ENCODE results near the gene ZBTB20.

ZBTB20 gene

GRCh38 chr3:114452937-114453336, 694.2 kb downstream of the ZBTB20 start:
- no peak for DNase-seq

DNA sequence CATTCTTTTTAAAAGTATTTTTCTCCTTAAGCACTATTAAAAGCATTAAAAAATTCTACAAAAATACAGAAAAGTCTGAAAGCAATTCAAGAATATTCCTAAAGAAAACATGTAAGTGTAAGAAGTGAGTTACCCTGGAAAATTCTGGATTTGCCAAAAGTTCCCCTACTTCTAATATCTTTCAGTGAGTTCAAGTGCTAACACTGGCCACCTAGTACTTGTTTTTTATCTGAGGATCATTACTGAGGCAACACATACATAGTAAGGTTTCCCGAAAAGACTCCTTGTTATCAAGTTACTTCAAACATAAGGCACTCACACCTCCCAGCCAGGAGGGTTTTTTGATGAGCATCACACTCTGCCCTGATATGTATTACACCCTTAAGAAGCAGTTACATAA, 694.8 kb downstream of the ZBTB20 start:
- DNase-seq, result no peak

DNA sequence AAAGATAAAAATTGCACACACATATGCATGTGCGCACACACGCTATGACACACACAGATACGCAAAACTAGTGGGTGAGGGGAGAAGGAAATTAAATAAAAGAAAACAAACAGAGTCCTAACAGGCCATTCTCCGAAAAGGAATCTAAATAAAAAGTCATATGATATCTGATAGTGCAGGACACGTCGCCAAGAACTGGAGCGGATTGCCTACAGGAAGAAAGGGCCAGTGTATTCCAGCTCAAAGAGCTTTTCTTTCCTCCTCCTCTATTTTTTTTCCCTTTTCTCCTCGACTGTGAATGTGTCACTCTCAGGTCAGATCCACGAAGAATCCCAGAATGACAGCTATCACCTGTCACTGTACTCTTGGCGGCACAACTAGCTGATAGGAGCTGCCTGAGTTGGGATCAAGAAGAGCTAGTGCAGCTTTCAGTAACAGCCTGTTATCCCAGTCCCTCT, 695.5 kb downstream of the ZBTB20 start:
- no peak for DNase-seq

- no peak for DNase-seq
Measured at GRCh38 chr3:114451051-114451451, 696.0 kb downstream of the ZBTB20 start.

GRCh38 chr3:114450008-114450596, 697.0 kb downstream of the ZBTB20 start:
- no peak for DNase-seq

DNA sequence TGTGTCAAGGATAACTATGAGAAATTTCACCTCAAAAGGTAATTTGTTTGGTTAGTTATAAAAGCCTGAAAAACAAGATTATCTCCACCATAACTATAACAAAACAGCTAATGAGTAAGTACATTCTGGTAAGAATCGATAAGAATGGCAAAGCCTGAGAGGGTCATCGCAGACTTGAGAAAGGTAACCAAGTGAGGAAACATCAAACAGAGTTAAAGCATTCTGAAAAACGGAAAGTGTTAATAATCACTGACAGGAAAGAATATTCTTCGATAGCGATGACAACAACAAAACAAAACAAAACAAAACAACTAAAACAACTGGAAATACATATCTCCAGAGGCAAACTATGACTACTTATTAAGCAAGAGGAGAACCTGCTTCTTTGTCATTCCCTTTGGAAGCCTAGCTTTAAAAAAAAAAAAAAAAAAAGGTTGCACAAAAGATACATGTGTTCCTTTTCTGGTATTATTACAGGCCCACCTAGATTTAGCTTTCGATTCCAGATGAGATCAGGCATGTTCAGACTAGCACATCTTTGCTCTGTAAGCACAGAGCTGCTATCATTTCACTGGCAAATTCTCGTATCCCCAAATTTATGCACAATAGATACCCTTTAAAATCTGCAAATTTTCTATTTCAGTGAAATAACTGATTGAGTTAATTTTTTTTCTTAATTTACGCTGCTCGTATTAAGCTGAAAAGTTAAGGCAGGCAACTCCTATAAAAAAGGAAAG, 697.6 kb downstream of the ZBTB20 start:
- no peak for DNase-seq

DNA sequence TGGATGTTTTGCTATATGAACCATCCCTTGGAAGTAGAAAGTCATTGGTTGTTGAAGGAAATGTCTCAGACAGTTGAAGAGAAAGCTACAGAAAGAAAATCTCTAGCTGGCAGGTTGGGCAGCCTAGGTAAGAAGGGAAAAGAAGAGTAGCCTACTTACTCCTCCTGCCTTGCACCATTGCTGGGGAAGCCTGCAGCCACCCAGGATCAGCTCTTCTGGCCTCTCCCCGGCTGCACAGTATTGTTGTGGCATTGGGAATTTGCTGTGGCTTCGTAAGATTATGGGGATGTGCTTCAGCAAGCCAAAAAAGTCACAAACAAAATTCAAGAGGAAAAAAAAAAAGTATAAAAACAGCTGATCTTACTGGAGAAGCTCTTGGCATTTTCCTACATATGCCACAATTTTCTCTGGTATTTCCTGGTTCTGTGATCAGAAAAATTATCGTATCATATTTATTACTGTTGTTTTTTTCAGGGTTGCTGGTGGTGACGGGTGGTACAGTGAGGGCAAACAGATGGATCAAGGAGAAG, 699.1 kb downstream of the ZBTB20 start:
- DNase-seq, result no peak

DNA sequence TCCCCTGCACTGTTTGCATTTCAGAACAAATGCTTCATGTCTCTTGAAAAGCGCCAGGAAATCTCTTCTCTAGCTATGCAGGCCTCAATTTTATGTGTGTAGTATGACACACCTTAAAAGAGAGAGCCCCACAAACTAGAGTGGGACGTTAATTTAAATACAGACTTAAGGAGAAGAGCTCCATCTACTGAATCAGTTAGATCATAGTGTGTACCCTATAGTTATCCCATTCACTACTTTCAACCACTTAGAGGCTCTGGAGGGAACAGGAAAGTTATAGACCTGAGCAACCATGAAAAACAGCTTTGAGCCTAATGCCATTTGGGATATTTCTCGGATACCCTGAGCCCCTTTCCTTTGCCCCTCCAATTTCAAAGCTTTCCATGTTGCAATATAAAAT, 699.5 kb downstream of the ZBTB20 start:
- no peak for DNase-seq

DNA sequence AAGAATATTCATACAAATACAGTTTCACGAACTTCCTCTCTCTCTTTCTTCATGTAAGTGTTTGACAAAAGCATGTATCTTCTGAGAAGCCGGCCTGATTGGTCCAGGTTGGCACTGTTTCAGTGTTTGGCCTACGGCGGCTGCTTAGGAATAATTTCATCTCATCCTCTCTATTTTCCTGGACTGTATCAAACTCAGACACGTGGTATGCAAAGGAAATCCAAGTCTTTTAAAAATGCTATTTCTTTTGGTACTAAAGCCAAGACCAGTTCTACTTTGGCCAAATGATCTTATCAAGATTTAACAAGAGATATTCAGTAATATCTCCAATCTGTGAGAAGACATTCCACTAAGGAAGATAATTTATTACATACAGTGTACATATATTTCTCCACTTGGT, 700.5 kb downstream of the ZBTB20 start:
- no peak for DNase-seq

GRCh38 chr3:114445233-114445632, 701.9 kb downstream of the ZBTB20 start:
- no peak for DNase-seq

GRCh38 chr3:114444216-114444615, 702.9 kb downstream of the ZBTB20 start:
- DNase-seq, result no peak

DNA sequence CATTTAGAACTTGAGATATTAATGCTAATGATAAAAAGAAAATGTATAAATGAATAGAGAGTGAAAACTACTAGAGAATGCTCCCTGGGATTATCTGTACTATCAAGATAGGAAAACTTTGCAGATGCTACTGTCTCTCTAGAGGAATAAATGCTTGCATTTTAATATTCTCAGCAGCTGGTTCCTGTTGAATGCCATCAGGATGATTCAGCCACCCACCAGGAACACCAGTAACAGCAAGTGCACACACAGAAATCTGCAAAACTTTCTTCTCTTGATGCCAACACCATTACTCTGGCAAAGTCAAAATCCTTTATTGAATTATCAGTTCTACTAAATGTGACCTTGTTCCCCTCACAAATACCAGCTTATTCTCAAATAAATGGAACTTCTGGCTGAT, 704.8 kb downstream of the ZBTB20 start:
- DNase-seq, result no peak

DNA sequence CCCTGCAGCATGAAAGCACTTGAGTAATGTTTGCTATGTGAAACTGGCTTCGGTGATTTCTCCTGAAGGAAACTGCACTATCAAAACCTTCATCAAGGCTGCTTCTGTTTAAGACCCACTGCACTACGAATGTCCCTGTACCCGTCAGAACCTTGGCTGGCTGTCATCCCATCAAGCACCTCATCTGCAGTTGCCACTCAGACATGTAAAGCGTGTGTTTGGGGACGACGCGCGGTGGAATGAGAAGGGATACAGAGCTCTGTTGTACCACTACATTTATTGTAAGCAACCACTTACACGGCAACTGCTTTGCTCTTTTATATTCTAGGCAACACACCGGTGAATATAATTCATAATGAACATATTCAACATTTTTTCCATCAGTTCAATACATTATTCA, 705.7 kb downstream of the ZBTB20 start:
- no peak for DNase-seq

DNA sequence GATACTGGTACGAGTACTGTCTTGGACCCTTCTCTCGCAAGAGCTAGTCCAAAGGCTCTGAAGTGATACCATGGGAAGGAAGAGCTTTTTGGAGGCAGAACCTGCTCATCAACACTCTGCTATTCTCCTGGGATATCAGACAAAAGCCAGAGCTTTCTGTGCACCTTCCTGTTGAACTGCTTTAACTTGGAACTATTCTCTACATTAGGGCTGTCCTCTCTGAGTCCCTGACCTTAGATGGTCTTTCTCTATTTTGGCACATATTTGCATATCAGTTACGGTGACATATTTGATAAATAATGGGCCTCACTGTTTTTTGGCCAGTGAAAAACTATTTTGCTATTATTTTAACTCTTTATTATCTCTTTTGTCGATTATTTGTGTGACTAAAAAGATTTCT, 706.4 kb downstream of the ZBTB20 start:
- DNase-seq, result no peak

DNA sequence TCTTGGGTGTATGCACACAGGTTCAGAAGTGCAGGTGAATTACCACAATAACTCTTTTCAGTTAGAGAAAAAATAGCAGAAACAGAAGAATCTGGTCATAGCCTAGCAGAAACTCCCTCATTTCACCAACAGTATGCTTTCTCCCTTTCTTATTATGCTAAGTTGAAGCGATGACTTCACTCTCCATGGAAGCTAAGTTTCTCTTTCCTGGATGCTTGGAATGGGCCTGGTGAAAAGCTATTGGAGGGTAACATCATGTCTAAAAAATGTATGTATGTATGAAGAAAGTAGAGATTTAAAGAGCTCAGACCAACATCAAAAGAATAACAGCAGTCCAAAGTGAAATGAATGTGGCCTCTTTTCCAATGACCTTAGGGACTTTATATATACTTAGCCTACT, 707.8 kb downstream of the ZBTB20 start:
- DNase-seq, result no peak

DNA sequence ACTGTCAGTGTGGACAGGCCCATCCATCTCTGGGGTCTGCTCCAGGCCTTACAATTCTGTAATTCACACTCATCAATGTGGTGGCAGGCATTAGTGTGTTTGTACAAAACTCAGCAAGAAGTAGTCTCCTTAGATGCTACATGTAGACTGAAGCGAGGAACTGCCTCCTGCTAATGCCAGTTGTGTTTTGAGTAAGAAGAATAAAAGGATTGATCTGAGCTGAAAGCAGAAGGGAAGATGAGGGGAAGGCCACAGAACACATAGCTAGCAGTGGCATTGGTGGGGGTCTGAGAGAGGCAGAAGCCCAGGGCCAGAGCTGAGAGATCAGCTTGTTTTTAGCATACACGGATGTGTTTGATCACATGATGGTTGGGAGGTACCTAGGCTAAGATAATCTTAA, 709.2 kb downstream of the ZBTB20 start:
- DNase-seq, result no peak

DNA sequence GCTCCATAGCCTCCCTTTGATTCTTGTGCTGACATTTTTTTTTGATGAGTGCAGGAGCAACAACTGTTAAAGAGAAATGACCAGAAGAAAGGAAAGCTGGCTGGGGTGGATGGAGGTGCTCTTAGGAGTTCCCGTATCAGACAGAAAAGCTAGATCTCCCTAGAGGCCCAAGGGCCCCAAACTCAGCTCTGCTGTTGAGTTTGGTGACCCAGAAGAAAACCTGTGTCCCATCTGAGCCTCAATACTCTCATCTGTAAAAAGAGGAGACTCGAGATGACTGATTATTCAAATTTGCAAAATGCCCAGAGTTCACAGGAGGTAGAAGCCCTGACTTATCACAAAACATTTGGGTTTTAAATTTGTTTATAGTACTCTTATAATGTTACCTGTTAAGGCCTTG, 710.9 kb downstream of the ZBTB20 start:
- no peak for DNase-seq

- no peak for DNase-seq
Measured at GRCh38 chr3:114435386-114436115, 711.5 kb downstream of the ZBTB20 start.

DNA sequence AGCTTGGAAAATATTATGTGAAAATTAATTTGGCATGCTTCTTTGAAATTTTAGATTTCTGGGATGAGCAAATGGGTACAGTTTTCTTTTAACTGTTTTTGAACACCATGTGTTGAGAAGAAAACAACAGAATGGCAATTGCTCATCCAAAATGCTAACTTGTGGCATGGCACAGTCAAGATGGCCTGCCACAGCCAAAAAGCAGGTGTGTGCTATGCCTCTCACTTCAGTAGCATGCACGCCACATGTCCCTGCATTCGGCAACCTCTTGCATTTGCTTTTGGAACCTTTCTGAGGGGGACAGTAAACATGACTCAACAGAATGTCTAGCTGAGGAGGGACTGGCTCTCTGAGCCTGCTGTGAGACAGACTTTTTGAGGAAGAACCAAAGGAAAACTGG, 714.8 kb downstream of the ZBTB20 start:
- no peak for DNase-seq

GRCh38 chr3:114428044-114428595, 719.0 kb downstream of the ZBTB20 start:
- DNase-seq, result no peak

DNA sequence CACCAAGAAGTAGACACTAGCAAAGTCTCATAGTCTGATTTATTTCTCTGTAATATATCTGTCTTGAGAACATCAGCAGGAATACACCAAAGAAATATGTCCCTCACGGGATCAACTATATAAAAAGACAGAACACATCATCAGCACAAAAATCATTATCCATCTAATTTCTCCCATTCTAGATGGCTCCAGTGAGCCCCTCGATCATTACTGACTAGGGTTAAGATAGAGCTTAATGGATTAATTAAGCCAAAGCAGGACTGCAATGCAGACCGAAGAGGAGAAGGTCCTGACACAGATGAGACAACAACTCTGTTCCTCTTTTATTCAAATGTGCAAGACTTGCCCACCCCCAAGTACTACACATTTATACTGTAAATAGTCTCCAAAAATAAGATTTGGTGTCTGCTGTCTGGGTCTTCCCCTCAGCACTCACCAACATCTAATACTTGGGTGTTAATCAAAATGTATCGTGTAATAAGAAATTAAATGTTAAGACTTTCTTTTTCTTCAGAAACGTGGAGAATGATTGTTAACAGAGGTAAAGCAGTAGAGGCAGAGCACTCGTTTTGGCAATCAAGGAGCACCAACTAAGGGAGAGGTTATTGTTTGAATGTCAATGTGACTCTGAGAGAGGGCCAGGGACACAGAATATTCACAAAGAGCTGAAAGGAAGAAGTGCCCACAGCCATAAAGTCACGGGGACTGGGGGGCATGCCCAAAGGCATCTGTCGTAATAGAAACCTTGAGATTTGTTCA, 719.6 kb downstream of the ZBTB20 start:
- no peak for DNase-seq

DNA sequence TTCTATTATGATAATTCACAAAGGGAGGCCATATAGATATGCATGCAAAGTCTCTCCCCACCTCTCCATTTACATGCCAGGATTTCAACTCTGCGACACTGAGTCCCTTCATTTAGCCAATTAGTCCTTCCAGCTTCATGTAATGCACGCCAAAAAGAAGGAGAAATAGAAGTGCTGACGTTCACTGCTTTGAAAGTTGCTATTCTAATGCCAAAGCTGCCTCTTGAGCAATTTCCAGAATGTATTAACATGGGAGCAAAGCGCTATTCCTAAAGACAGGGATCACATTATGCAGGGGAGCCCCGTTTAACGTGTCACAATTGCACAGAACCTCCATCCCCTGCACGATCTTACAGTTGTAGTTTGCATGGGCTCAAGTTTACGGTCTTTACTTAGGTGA, 722.8 kb downstream of the ZBTB20 start:
- no peak for DNase-seq

DNA sequence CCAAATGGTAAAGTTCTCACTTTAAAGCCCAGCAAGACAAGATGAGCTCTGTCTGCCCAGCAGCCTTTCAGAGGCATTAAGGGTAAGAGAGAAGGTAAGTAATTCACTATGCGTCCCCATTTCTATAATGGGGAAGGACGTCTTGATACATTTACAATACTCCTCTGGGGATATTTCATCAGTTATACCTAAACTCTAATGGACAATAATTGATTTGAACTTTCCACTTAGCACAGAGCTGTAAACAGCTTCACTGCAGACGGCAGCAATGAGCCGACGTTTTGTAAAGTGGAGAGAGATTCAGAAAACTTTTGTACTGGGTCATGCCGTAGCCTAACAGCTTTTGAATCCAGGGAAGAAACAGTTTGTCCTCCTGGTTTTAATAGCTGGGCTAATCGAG, 725.9 kb downstream of the ZBTB20 start:
- DNase-seq, result no peak
